HG03066 (cell line): ENCODE results near the gene HAUS5.

Source experiments
- ATAC-seq: cut with Tn5 transposase; IDR thresholded peaks from one replicate; pipeline ENCODE4 v1.9.1; 2021; ENCODE audit warnings: low read depth; ENCODE audit not compliant: unreplicated experiment

Gene HAUS5

GRCh38 chr19:35666251-35666913 is 53.8 kb downstream of the HAUS5 start, which contains the start of gene UPK1A:
UPK1A (plus strand) TSS chr19:35666517; CDS start chr19:35666813, 296 bp downstream.
- no peak for ATAC-seq

- no peak for ATAC-seq
Measured at GRCh38 chr19:35669566-35669965, 57.0 kb downstream of the HAUS5 start.

- no peak for ATAC-seq
Measured at GRCh38 chr19:35669974-35670373, 57.4 kb downstream of the HAUS5 start.

- no peak for ATAC-seq
Measured at GRCh38 chr19:35670686-35671085, 58.2 kb downstream of the HAUS5 start.

- no peak for ATAC-seq
Measured at GRCh38 chr19:35671818-35672217, 59.3 kb downstream of the HAUS5 start.

GRCh38 chr19:35673121-35673804 is 60.7 kb downstream of the HAUS5 start:
- ATAC-seq = no peak
